ENCODE results near the gene TRNP1. TPM values are rescaled to one million over a fixed set of nuclear protein-coding genes. Genes with fewer than 3 reads are reported as not detected.

TRNP1 gene
- total RNA-seq, 1 donor from 2014 or later, result 13.0 TPM

- Histone ChIP-seq H3K27ac (no peak overlapping the region), H3K27me3 (no peaks in the 10 kb centered on the region), H3K4me1 (no peaks in the 10 kb centered on the region), H3K36me3 (no peaks in the 10 kb centered on the region), H3K9me3 (no peaks in the 10 kb centered on the region), H3K4me3 (no peak overlapping the region)
- no peak for DNase-seq (ENCODE audit: extremely low spot score in 2 of 2)
- intact Hi-C loops (cut with DNase I), result no loop called here
- no peak for TF ChIP-seq POLR2A (IDR thresholded peaks at IDR 0.05)
- no peak for TF ChIP-seq POLR2AphosphoS5 (IDR thresholded peaks at IDR 0.05; ENCODE audit: insufficient read depth in 1 of 2, low read depth in 1 of 2)
- no peak for TF ChIP-seq CTCF (IDR thresholded peaks at IDR 0.05)
Measured at GRCh38 chr1:27038020-27038419, 44.5 kb downstream of the TRNP1 start.

GRCh38 chr1:27042670-27043069 is 49.2 kb downstream of the TRNP1 start:
- no peaks in the 10 kb centered on the region for H3K9me3 ChIP-seq
- H3K4me1 ChIP-seq, result peaks cover 17% of the 10 kb centered on the region
- intact Hi-C loops (cut with DNase I), result loop anchor here (5.0 kb wide), 1 partner anchor 55 kb away; no protein-coding TSS in a partner anchor
- no peak for DNase-seq (ENCODE audit: extremely low spot score in 2 of 2)
- H3K27ac ChIP-seq, result no peak overlapping the region
- no peak overlapping the region for H3K4me3 ChIP-seq
- TF ChIP-seq CTCF (IDR thresholded peaks at IDR 0.05) (no peak), POLR2AphosphoS5 (IDR thresholded peaks at IDR 0.05; ENCODE audit: insufficient read depth in 1 of 2, low read depth in 1 of 2) (no peak), POLR2A (IDR thresholded peaks at IDR 0.05) (no peak)
- H3K36me3 ChIP-seq, result no peaks in the 10 kb centered on the region
- no peaks in the 10 kb centered on the region for H3K27me3 ChIP-seq

GRCh38 chr1:27044613-27045151 is 51.2 kb downstream of the TRNP1 start:
- Histone ChIP-seq H3K9me3 (no peaks in the 10 kb centered on the region), H3K4me1 (peaks cover 17% of the 10 kb centered on the region), H3K27me3 (no peaks in the 10 kb centered on the region), H3K36me3 (no peaks in the 10 kb centered on the region), H3K27ac (no peak overlapping the region), H3K4me3 (peak overlapping the region in 1 of 2 donors; percentile 13)
- intact Hi-C loops (cut with DNase I), result loop anchor here (5.0 kb wide), 1 partner anchor 53 kb away; no protein-coding TSS in a partner anchor
- DNase-seq (ENCODE audit: extremely low spot score in 2 of 2), result no peak
- TF ChIP-seq POLR2AphosphoS5 (IDR thresholded peaks at IDR 0.05; ENCODE audit: insufficient read depth in 1 of 2, low read depth in 1 of 2), result no peak
- peak; percentile 91 to 96 (median 95) for TF ChIP-seq CTCF (IDR thresholded peaks at IDR 0.05)
- TF ChIP-seq POLR2A (IDR thresholded peaks at IDR 0.05), result no peak

- intact Hi-C loops (cut with DNase I), result no loop called here
- Histone ChIP-seq H3K36me3 (no peaks in the 10 kb centered on the region), H3K9me3 (no peaks in the 10 kb centered on the region), H3K27ac (no peak overlapping the region), H3K27me3 (no peaks in the 10 kb centered on the region), H3K4me1 (peaks cover 17% of the 10 kb centered on the region), H3K4me3 (no peak overlapping the region)
- DNase-seq (ENCODE audit: extremely low spot score in 2 of 2), result no peak
- peak; percentile 21 to 94 (median 80) for TF ChIP-seq CTCF (IDR thresholded peaks at IDR 0.05)
- TF ChIP-seq POLR2AphosphoS5 (IDR thresholded peaks at IDR 0.05; ENCODE audit: insufficient read depth in 1 of 2, low read depth in 1 of 2), result peak in 1 of 2 donors; percentile 12
- no peak for TF ChIP-seq POLR2A (IDR thresholded peaks at IDR 0.05)
Measured at GRCh38 chr1:27045973-27046558, 52.6 kb downstream of the TRNP1 start.

GRCh38 chr1:27047914-27048313 is 54.4 kb downstream of the TRNP1 start:
- H3K4me3 ChIP-seq, result no peak overlapping the region
- DNase-seq (ENCODE audit: extremely low spot score in 2 of 2), result no peak
- intact Hi-C loops (cut with DNase I), result no loop called here
- H3K9me3 ChIP-seq, result no peaks in the 10 kb centered on the region
- H3K36me3 ChIP-seq, result no peaks in the 10 kb centered on the region
- H3K27ac ChIP-seq, result no peak overlapping the region
- H3K4me1 ChIP-seq, result peaks cover 17% of the 10 kb centered on the region
- H3K27me3 ChIP-seq, result no peaks in the 10 kb centered on the region
- TF ChIP-seq POLR2A (IDR thresholded peaks at IDR 0.05) (no peak), CTCF (IDR thresholded peaks at IDR 0.05) (no peak), POLR2AphosphoS5 (IDR thresholded peaks at IDR 0.05; ENCODE audit: insufficient read depth in 1 of 2, low read depth in 1 of 2) (no peak)
